Endothelial cell of umbilical vein (primary cell): Measurements from ENCODE around the gene MAP1B. TPM values are rescaled to one million over a fixed set of nuclear protein-coding genes. Genes with fewer than 3 reads are reported as not detected.

Source experiments
- BruUV-seq: library from RNA; stranded (reverse); fragments of 400-500 nt; replicated peaks from 2 replicates; lab custom pipeline; 2021; lab: Mats Ljungman, UMichigan
- CTCF ChIA-PET: fragments of 300-600, 350-600 bp; sonication (Branson Sonifier 250); formaldehyde crosslinking; loops from one replicate; lab custom pipeline; 2021; ENCODE audit warnings: antibody characterized with exemption, inconsistent platforms; lab: Charles Lee
- POLR2A ChIA-PET: fragments of 300-600, 350-600 bp; sonication (Branson Sonifier 250); formaldehyde crosslinking; loops from one replicate; lab custom pipeline; 2021; ENCODE audit warnings: antibody characterized with exemption, inconsistent platforms; lab: Charles Lee
- DNase-seq: peaks from one replicate; pipeline ENCODE4 v3.0.0-alpha.2; 2011; ENCODE audit warnings: low read depth, low spot score
- FAIRE-seq: peaks from 2 replicates; lab custom pipeline; 2011; peaks lifted over from hg19 to GRCh38; lab: Jason Lieb, UNC
- H2AFZ ChIP-seq: 2 replicates; pipeline ENCODE4 v1.6.0; 2012; ENCODE audit warnings: low read depth, low read length, control low read depth, inconsistent platforms
- H3K27ac ChIP-seq: 2 replicates; pipeline ENCODE4 v1.5.1; 2011; ENCODE audit warnings: low read depth, mild to moderate bottlenecking, control low read depth, low read length, moderate library complexity; ENCODE audit not compliant: insufficient read depth
- H3K27me3 ChIP-seq, 2 experiments: 2 replicates each; pipeline versions ENCODE4 v1.6.0 to v1.6.1; 2011; ENCODE audit warnings: low read length in 2 of 2, mixed read lengths in 1 of 2; ENCODE audit not compliant: control insufficient read depth in 2 of 2, insufficient read depth in 2 of 2
- H3K36me3 ChIP-seq, 2 experiments: 2 replicates in 1 of 2; 3 replicates in 1 of 2; pipeline ENCODE4 v1.5.1; 2011; ENCODE audit warnings: low read length in 2 of 2, mild to moderate bottlenecking in 1 of 2, moderate library complexity in 1 of 2; ENCODE audit not compliant: control insufficient read depth in 2 of 2, insufficient read depth in 2 of 2; ENCODE audit errors: extremely low read depth in 1 of 2
- H3K4me1 ChIP-seq: 3 replicates; pipeline ENCODE4 v1.5.1; 2011; ENCODE audit warnings: mild to moderate bottlenecking, low read length; ENCODE audit not compliant: control insufficient read depth, insufficient read depth; ENCODE audit errors: extremely low read depth
- H3K4me2 ChIP-seq: 2 replicates; pipeline ENCODE4 v1.6.1; 2011; ENCODE audit warnings: low read length, control low read depth, mixed read lengths; ENCODE audit not compliant: insufficient read depth
- H3K4me3 ChIP-seq, 3 experiments: fragments of 200-600 bp in 1 of 3; sonication (generic), shearing (Covaris generic) in 1 of 3; replicated peaks in 1 of 3; 2 replicates each; pipeline ENCODE4 v1.5.1; 2011 to 2016; ENCODE audit warnings: control low read depth in 3 of 3, low read length in 3 of 3, mild to moderate bottlenecking in 2 of 3, inconsistent platforms in 1 of 3, low read depth in 1 of 3, moderate library complexity in 1 of 3; ENCODE audit not compliant: insufficient read depth in 1 of 3
- H3K79me2 ChIP-seq: 2 replicates; pipeline ENCODE4 v1.6.0; 2012; ENCODE audit warnings: low read length, inconsistent platforms; ENCODE audit not compliant: control insufficient read depth, insufficient read depth
- H3K9ac ChIP-seq: replicated peaks from 2 replicates; pipeline ENCODE3; 2011; ENCODE audit warnings: low read length, control low read depth; ENCODE audit not compliant: insufficient read depth; ENCODE audit errors: extremely low read depth
- H3K9me1 ChIP-seq: replicated peaks from 3 replicates; pipeline ENCODE4 v1.6.0; 2011; ENCODE audit warnings: mild to moderate bottlenecking, low read length; ENCODE audit not compliant: control insufficient read depth, insufficient read depth; ENCODE audit errors: extremely low read depth
- H3K9me3 ChIP-seq: replicated peaks from 2 replicates; pipeline ENCODE4 v1.5.1; 2012; ENCODE audit warnings: low read length, inconsistent platforms; ENCODE audit not compliant: control insufficient read depth, insufficient read depth
- H4K20me1 ChIP-seq: replicated peaks from 2 replicates; pipeline ENCODE3; 2011; ENCODE audit warnings: mild to moderate bottlenecking, low read length; ENCODE audit not compliant: control insufficient read depth, insufficient read depth; ENCODE audit errors: extremely low read depth
- EZH2 ChIP-seq: IDR thresholded peaks from 2 replicates; pipeline ENCODE4 v1.6.1; 2012; ENCODE audit warnings: borderline replicate concordance, low read depth, mild to moderate bottlenecking, moderate library complexity, low read length, inconsistent platforms; ENCODE audit not compliant: severe bottlenecking
- FOS ChIP-seq: IDR thresholded peaks from 2 replicates; pipeline ENCODE4 v1.6.1; 2011; ENCODE audit warnings: mild to moderate bottlenecking, low read length, moderate library complexity, borderline replicate concordance; ENCODE audit not compliant: insufficient read depth
- GATA2 ChIP-seq: IDR thresholded peaks from 2 replicates; pipeline ENCODE4 v1.7.0; 2011; ENCODE audit warnings: low read depth, mild to moderate bottlenecking, moderate library complexity, mixed read lengths, low read length; ENCODE audit not compliant: insufficient read length, insufficient read depth
- JUN ChIP-seq: IDR thresholded peaks from 2 replicates; pipeline ENCODE4 v1.6.1; 2011; ENCODE audit warnings: borderline replicate concordance, low read depth; ENCODE audit not compliant: insufficient read length, insufficient read depth
- MAX ChIP-seq: IDR thresholded peaks from 2 replicates; pipeline ENCODE4 v1.6.1; 2011; ENCODE audit not compliant: insufficient read depth, insufficient read length
- MYC ChIP-seq: IDR thresholded peaks from one replicate; pipeline ENCODE4 v1.6.1; 2011; ENCODE audit warnings: mild to moderate bottlenecking, low read depth, low read length
- POLR2A ChIP-seq: IDR thresholded peaks from 2 replicates; pipeline ENCODE4 v1.6.1; 2012; ENCODE audit warnings: low read depth, mild to moderate bottlenecking, control low read depth, low read length
- POLR2AphosphoS5 ChIP-seq: IDR thresholded peaks from 2 replicates; pipeline ENCODE4 v1.6.1; 2012; ENCODE audit warnings: low read depth, mild to moderate bottlenecking, control low read depth, low read length, moderate library complexity; ENCODE audit not compliant: insufficient read depth
- dilution Hi-C: fragments of 300-500 bp; cut with MboI; formaldehyde crosslinking; loops from one replicate; pipeline ENCODE4 v1.15.0; 2019; ENCODE audit warnings: low sequenced_read_pairs; ENCODE audit not compliant: extremely low pct_ligation_motif_present
- intact Hi-C: fragments of 100-400 bp; cut with micrococcal nuclease; formaldehyde crosslinking; loops from one replicate; pipeline ENCODE4 v1.10.0; 2022
- polyA plus RNA-seq, 4 experiments: library from polyadenylated mRNA; depleted of rRNA in 3 of 4; stranded (reverse) in 3 of 4; unstranded in 1 of 4; fragments of >200 nt; gene quantifications; 2 replicates each; pipeline versions ENCODE4 v1.2.1 to v1.2.3, GENCODE V29; 2011 to 2012; ENCODE audit warnings: missing spikeins in 1 of 4
- total RNA-seq: library from RNA; stranded (reverse); gene quantifications from 2 replicates; pipeline ENCODE4 v1.2.3, GENCODE V29; 2021
- TF ChIP-seq, protein P1 (sequence below), 2 donors: IDR thresholded peaks; 1 replicate in 1 of 2; 2 replicates in 1 of 2; pipeline ENCODE4 v1.5.1; 2011; ENCODE audit warnings: low read length in 2 of 2, mild to moderate bottlenecking in 2 of 2, moderate library complexity in 2 of 2, control low read depth in 1 of 2, inconsistent platforms in 1 of 2, low read depth in 1 of 2; ENCODE audit not compliant: insufficient read depth in 1 of 2; ENCODE audit errors: extremely low read depth in 1 of 2

MAP1B gene
- total and polyA plus RNA-seq, 2 donors (not counting 3 experiments of a cell fraction or from before 2014, with no cell fraction given) = 55.9 to 263 TPM

- no peak for DNase-seq
- H3K4me2 ChIP-seq = no peak overlapping the region
- H3K9ac ChIP-seq = no peak overlapping the region
- H3K36me3 ChIP-seq = peaks cover 13 to 14% of the 10 kb centered on the region in 2 experiments
- intact Hi-C loops (no loop called here), dilution Hi-C loops (no loop called here)
- H4K20me1 ChIP-seq = no peaks in the 10 kb centered on the region
- no peak overlapping the region for H2AFZ ChIP-seq
- H3K9me3 ChIP-seq = no peaks in the 10 kb centered on the region
- FAIRE-seq = no peak
- ChIA-PET POLR2A (no interaction called here), CTCF (interaction anchor here (0.7 to 3.4 kb wide), 7 partner anchors 8 to 51 kb away, joined by 3 to 7 read pairs (median 3); no protein-coding TSS in a partner anchor)
- no peaks in the 10 kb centered on the region for H3K9me1 ChIP-seq
- TF ChIP-seq POLR2AphosphoS5 (no peak), MAX (no peak)
- no peaks in the 10 kb centered on the region for H3K27me3 ChIP-seq
- H3K27ac ChIP-seq = no peak overlapping the region
- no peaks in the 10 kb centered on the region for H3K79me2 ChIP-seq
- no peak overlapping the region for H3K4me3 ChIP-seq
- peaks cover 10% of the 10 kb centered on the region for H3K4me1 ChIP-seq
- BruUV-seq = no TSS peak
Observed at GRCh38 chr5:72228960-72229359, 121.7 kb downstream of the MAP1B start.

- no peaks in the 10 kb centered on the region for H3K9me1 ChIP-seq
- peaks cover 38% of the 10 kb centered on the region for H3K4me1 ChIP-seq
- dilution Hi-C loops (no loop called here), intact Hi-C loops (no loop called here)
- H3K9me3 ChIP-seq = no peaks in the 10 kb centered on the region
- H3K27ac ChIP-seq = no peak overlapping the region
- H3K79me2 ChIP-seq = peaks cover 3% of the 10 kb centered on the region
- no peak overlapping the region for H3K4me2 ChIP-seq
- ChIA-PET POLR2A (no interaction called here), CTCF (interaction anchor here (1.5 to 1.9 kb wide), 3 partner anchors 13 to 76 kb away, joined by 3 to 7 read pairs (median 5); no protein-coding TSS in a partner anchor)
- no TSS peak for BruUV-seq
- no peak overlapping the region for H3K9ac ChIP-seq
- H3K36me3 ChIP-seq = peaks cover 2% of the 10 kb centered on the region in 2 experiments
- H4K20me1 ChIP-seq = no peaks in the 10 kb centered on the region
- H3K4me3 ChIP-seq = no peak overlapping the region
- FAIRE-seq (no peak), DNase-seq (no peak)
- H2AFZ ChIP-seq = no peak overlapping the region
- TF ChIP-seq POLR2A (no peak), MAX (no peak), JUN (no peak), MYC (no peak), GATA2 (no peak), FOS (no peak), EZH2 (no peak), POLR2AphosphoS5 (no peak)
- TF ChIP-seq, protein P1, sequence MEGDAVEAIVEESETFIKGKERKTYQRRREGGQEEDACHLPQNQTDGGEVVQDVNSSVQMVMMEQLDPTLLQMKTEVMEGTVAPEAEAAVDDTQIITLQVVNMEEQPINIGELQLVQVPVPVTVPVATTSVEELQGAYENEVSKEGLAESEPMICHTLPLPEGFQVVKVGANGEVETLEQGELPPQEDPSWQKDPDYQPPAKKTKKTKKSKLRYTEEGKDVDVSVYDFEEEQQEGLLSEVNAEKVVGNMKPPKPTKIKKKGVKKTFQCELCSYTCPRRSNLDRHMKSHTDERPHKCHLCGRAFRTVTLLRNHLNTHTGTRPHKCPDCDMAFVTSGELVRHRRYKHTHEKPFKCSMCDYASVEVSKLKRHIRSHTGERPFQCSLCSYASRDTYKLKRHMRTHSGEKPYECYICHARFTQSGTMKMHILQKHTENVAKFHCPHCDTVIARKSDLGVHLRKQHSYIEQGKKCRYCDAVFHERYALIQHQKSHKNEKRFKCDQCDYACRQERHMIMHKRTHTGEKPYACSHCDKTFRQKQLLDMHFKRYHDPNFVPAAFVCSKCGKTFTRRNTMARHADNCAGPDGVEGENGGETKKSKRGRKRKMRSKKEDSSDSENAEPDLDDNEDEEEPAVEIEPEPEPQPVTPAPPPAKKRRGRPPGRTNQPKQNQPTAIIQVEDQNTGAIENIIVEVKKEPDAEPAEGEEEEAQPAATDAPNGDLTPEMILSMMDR (IDR thresholded peaks at IDR 0.05; ENCODE audit: extremely low read depth in 1 of 2, insufficient read depth in 1 of 2, low read depth in 1 of 2, low read length in 2 of 2) = no peak
- H3K27me3 ChIP-seq = no peaks in the 10 kb centered on the region
Observed at GRCh38 chr5:72231991-72232703, 124.9 kb downstream of the MAP1B start.
